ENCODE measurements around the gene ALDH16A1. TPM values are rescaled to one million over a fixed set of nuclear protein-coding genes. Genes with fewer than 3 reads are reported as not detected.

The ALDH16A1 gene
- total RNA-seq, 1 experiment from 2014 or later = 51.7 TPM

DNA sequence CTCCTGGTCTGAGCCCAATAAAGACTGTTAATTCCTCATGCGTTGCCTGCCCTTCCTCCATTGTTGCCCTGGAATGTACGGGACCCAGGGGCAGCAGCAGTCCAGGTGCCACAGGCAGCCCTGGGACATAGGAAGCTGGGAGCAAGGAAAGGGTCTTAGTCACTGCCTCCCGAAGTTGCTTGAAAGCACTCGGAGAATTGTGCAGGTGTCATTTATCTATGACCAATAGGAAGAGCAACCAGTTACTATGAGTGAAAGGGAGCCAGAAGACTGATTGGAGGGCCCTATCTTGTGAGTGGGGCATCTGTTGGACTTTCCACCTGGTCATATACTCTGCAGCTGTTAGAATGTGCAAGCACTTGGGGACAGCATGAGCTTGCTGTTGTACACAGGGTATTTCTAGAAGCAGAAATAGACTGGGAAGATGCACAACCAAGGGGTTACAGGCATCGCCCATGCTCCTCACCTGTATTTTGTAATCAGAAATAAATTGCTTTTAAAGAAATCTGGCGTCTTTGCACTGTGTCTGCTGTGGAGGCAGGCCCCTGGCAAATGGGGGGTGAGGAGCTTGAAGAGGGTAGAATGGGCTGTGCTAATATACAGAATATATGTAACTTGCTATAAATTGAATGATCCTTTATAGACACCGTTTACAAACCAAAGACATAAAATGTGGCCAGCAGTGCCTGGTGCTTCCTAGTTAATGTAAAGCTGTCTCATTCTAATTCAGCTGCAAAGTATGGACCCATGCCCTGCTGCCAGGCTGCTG, 39.0 kb downstream of the ALDH16A1 start:
- H3K4me1 ChIP-seq (ENCODE audit: insufficient read depth, low read length) = no peaks in the 10 kb centered on the region
- no peak overlapping the region for H2BK5ac ChIP-seq (ENCODE audit: insufficient read length, low read length)
- H2BK20ac ChIP-seq (ENCODE audit: low read depth, low read length, poor library complexity, severe bottlenecking) = no peak overlapping the region
- peaks cover 61 to 66% (median 62%) of the 10 kb centered on the region in 3 experiments for H3K36me3 Mint-ChIP-seq (ENCODE audit: insufficient read depth in 1 of 3, low read depth in 3 of 3)
- no CpG with 5 or more reads among the region's 7 CpGs for WGBS (ENCODE audit: extremely low coverage, insufficient read length, low lambda C conversion rate)
- no peak overlapping the region for H2AFZ ChIP-seq (ENCODE audit: low read length)
- no peak overlapping the region for H3K23ac ChIP-seq (ENCODE audit: insufficient read length, low read depth, low read length)
- no peak overlapping the region for H4K5ac ChIP-seq (ENCODE audit: insufficient read length, low read depth, low read length)
- peaks cover 21% of the 10 kb centered on the region for H3K79me2 ChIP-seq (ENCODE audit: insufficient read depth, low read length)
- H3K27ac Mint-ChIP-seq = peak overlapping the region; percentile 75 to 96 (median 77); a peak in 4 of 7 replicates
- H2BK120ac ChIP-seq (ENCODE audit: low read depth, low read length, poor library complexity, severe bottlenecking) = no peak overlapping the region
- no peak overlapping the region for H2BK15ac ChIP-seq (ENCODE audit: low read depth, low read length)
- H3K14ac ChIP-seq (ENCODE audit: insufficient read depth, low read length) = no peak overlapping the region
- DNase-seq = no peak
- H3K9me3 ChIP-seq (ENCODE audit: control insufficient read depth, low read depth, low read length) = no peaks in the 10 kb centered on the region
- H3K9me3 Mint-ChIP-seq = peaks cover 14 to 15% of the 10 kb centered on the region in 2 experiments; a peak in 4 of 5 replicates
- TF ChIP-seq, protein P1, sequence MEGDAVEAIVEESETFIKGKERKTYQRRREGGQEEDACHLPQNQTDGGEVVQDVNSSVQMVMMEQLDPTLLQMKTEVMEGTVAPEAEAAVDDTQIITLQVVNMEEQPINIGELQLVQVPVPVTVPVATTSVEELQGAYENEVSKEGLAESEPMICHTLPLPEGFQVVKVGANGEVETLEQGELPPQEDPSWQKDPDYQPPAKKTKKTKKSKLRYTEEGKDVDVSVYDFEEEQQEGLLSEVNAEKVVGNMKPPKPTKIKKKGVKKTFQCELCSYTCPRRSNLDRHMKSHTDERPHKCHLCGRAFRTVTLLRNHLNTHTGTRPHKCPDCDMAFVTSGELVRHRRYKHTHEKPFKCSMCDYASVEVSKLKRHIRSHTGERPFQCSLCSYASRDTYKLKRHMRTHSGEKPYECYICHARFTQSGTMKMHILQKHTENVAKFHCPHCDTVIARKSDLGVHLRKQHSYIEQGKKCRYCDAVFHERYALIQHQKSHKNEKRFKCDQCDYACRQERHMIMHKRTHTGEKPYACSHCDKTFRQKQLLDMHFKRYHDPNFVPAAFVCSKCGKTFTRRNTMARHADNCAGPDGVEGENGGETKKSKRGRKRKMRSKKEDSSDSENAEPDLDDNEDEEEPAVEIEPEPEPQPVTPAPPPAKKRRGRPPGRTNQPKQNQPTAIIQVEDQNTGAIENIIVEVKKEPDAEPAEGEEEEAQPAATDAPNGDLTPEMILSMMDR (conservative IDR thresholded peaks at IDR 0.05) = no peak
- no peak overlapping the region for H3K27ac ChIP-seq (ENCODE audit: insufficient read length, low read depth, low read length)
- no peak overlapping the region for H3K18ac ChIP-seq (ENCODE audit: insufficient read length, low read depth, low read length)
- H2AK5ac ChIP-seq (ENCODE audit: insufficient read length, low read length) = no peak overlapping the region
- peaks cover 4% of the 10 kb centered on the region for H3K79me1 ChIP-seq (ENCODE audit: insufficient read depth, low read depth, low read length, poor library complexity, severe bottlenecking)
- no peaks in the 10 kb centered on the region for H3K27me3 ChIP-seq (ENCODE audit: insufficient read depth, low read length)
- H3K4me2 ChIP-seq (ENCODE audit: insufficient read depth, insufficient read length, low read length) = no peak overlapping the region
- H2BK12ac ChIP-seq (ENCODE audit: insufficient read length, low read depth, low read length) = no peak overlapping the region
- H3K4ac ChIP-seq (ENCODE audit: low read depth, low read length) = no peak overlapping the region
- peak overlapping the region in 1 of 2 experiments; percentile 55; a peak in 1 of 5 replicates for H3K4me3 Mint-ChIP-seq
- no peak overlapping the region for H3T11ph ChIP-seq (ENCODE audit: low read length)
- H3K4me1 Mint-ChIP-seq = peaks cover 13 to 21% of the 10 kb centered on the region in 2 experiments
- H4K20me1 ChIP-seq (ENCODE audit: control insufficient read depth, insufficient read depth, insufficient read length) = no peaks in the 10 kb centered on the region
- no peak overlapping the region for H3K9ac ChIP-seq (ENCODE audit: extremely low read depth, insufficient read length, low read length)
- no peak overlapping the region for H3K56ac ChIP-seq (ENCODE audit: insufficient read length, low read depth, low read length)
- peaks cover 11% of the 10 kb centered on the region; the same call in 1 of the 2 replicates for H3K27me3 Mint-ChIP-seq (ENCODE audit: low read depth)
- no peak overlapping the region for H4K8ac ChIP-seq (replicated peaks; ENCODE audit: insufficient read length, low read depth, low read length)
- H4K91ac ChIP-seq (ENCODE audit: insufficient read length, low read depth, low read length) = no peak overlapping the region
- peaks cover 17% of the 10 kb centered on the region for H3K23me2 ChIP-seq (ENCODE audit: insufficient read length, low read depth, low read length, poor library complexity, severe bottlenecking)

Data from H9 (cell line).